Inflammatory macrophage treated with lipopolysaccharide for 4 hours (primary cell): ENCODE data around the gene SH2D2A.

Experiments used
- DNase-seq: peaks from one replicate; pipeline ENCODE4 v3.0.0-alpha.2; 2020

The SH2D2A gene

GRCh38 chr1:156802421-156802935, 14.2 kb downstream of the SH2D2A start:
- no peak for DNase-seq

GRCh38 chr1:156801409-156802121, 15.1 kb downstream of the SH2D2A start:
- DNase-seq = no peak

- peak; percentile 45 for DNase-seq
Observed at GRCh38 chr1:156797212-156797871, 19.3 kb downstream of the SH2D2A start.

- no peak for DNase-seq
Observed at GRCh38 chr1:156796340-156797097, 20.1 kb downstream of the SH2D2A start.

GRCh38 chr1:156795787-156796186, 20.9 kb downstream of the SH2D2A start:
- no peak for DNase-seq

GRCh38 chr1:156795374-156795733, 21.3 kb downstream of the SH2D2A start:
- DNase-seq = no peak

- no peak for DNase-seq
Observed at GRCh38 chr1:156794506-156795373, 21.9 kb downstream of the SH2D2A start.

- no peak for DNase-seq
Observed at GRCh38 chr1:156789621-156790318, 26.9 kb downstream of the SH2D2A start.

GRCh38 chr1:156788136-156788535, 28.5 kb downstream of the SH2D2A start:
- no peak for DNase-seq

- no peak for DNase-seq
Observed at GRCh38 chr1:156786640-156787039, 30.0 kb downstream of the SH2D2A start.

- no peak for DNase-seq
Observed at GRCh38 chr1:156785458-156785857, 31.2 kb downstream of the SH2D2A start.

- peak; percentile 69 for DNase-seq
Observed at GRCh38 chr1:156781585-156782186, 35.0 kb downstream of the SH2D2A start.

- no peak for DNase-seq
Observed at GRCh38 chr1:156777573-156777972, 39.1 kb downstream of the SH2D2A start.

GRCh38 chr1:156776942-156777341, 39.7 kb downstream of the SH2D2A start:
- no peak for DNase-seq

- no peak for DNase-seq
Observed at GRCh38 chr1:156775799-156776198, 40.8 kb downstream of the SH2D2A start.

GRCh38 chr1:156773607-156774006, 43.0 kb downstream of the SH2D2A start:
- DNase-seq = no peak

- no peak for DNase-seq
Observed at GRCh38 chr1:156772728-156773497, 43.7 kb downstream of the SH2D2A start.

- no peak for DNase-seq
Observed at GRCh38 chr1:156772222-156772621, 44.4 kb downstream of the SH2D2A start.

- no peak for DNase-seq
Observed at GRCh38 chr1:156768610-156769295, 47.9 kb downstream of the SH2D2A start.
